Amniotic epithelial cell (primary cell): ENCODE results near the gene BLM.

Experiments
- DNase-seq: peaks from one replicate; pipeline ENCODE4 v3.0.0-alpha.2; 2010; ENCODE audit warnings: low read depth

The BLM gene

GRCh38 chr15:90691982-90692773, 25.0 kb upstream of the BLM start:
- DNase-seq = no peak

GRCh38 chr15:90694987-90695386, 22.2 kb upstream of the BLM start:
- DNase-seq = no peak

GRCh38 chr15:90697175-90697574, 20.0 kb upstream of the BLM start:
- no peak for DNase-seq

GRCh38 chr15:90698629-90699028, 18.5 kb upstream of the BLM start:
- DNase-seq = no peak

DNA sequence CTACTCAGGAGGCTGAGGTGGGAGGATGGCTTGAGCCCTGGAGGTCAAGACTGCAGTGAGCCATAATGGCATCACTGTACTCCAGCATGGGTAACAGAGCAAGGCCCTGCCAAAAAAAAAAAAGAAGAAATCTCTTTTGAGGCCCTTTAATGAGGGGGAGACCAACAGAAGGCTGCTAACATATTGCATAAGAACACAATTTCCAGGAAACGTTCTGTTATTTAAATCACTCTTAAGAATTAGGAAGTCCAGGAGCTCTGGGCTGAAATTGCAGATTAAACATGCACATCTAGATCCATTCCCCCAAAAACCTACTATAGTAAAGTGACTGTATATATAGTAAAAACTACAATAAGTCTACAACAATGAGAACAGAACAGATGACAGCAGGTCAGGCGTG, 16.1 kb upstream of the BLM start:
- DNase-seq = no peak

DNA sequence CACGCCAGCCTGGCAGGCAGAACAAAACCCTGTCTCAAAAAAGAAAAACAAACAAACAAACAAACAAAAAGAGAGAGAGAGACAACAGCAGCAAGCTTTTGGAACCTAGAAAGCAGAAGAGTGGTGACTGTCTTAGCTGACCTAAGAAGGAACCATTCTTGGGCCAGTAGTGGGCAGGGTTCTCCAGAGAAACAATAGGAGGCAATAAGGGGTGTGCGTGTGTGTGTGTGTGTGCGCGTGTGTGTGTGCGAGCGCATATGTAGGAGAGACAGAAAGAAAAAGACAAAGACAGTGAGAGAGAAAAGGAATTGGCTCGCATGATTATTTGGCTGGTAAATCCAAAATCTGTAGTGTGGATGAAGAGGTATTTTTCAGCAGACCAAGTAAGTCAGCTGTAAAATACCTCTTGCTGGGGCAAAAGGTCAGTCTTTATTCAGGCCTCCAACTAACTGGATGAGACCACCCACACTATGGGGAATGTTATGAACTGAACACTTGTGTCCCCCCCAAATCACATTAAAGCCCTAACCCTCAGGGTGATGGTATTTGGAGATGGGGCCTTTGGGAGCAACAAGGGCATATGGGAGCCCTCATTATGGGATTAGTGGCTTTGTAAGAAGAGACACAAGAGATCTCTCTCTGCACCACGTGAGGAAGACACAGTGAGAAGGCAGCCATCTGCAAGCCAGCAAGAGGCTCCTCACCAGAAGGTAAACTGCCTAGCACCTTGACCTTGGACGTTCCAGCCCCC, 15.1 kb upstream of the BLM start:
- DNase-seq = peak; percentile 51

- DNase-seq = no peak
Observed at GRCh38 chr15:90703455-90703854, 13.7 kb upstream of the BLM start.

- no peak for DNase-seq
Observed at GRCh38 chr15:90705212-90705611, 11.9 kb upstream of the BLM start.

DNA sequence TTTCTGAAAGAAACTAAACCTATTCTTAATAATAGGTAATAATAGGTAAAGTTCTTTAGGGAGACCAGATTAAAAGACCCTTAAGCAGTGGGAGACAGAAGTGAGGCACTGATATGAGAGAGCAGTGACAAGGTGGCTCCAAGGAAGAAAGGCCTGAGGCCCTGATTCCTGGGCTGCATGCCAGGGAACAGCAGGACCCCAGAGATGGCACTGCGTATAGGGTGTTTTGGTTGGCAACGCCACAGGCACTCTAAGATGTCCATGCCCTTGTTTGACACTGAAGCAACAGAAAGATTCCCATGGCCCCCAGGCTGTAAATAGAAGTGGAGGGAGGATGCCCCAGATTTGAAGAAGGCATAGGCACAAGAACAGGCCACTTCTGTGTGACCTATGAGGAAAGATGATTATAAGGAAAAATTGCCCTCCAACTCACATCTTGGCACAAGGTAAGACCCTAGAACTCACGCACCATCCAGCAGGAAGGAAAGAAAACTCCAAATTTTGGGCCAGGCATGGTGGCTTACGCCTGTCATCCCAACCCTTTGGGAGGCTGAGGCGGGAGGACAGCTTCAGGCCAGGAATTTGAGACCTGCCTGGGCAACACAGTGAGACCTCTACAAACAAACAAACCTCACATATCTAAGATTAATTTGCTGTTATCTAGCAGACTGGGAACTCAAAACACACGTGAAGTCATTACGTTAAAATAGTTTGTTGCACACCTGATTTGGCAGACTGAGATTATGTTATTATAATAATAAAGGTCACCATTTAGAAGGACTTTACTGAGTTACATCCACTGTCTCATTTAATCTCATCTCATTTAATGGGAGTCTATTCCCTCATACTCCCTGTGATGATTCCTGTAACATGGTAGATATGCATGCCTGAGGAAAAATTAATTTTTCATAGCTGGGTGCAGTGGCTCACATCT, 10.5 kb upstream of the BLM start:
- no peak for DNase-seq

- DNase-seq = no peak
Observed at GRCh38 chr15:90707489-90707888, 9.7 kb upstream of the BLM start.

GRCh38 chr15:90708516-90708915, 8.6 kb upstream of the BLM start:
- DNase-seq = no peak

GRCh38 chr15:90709278-90709677, 7.9 kb upstream of the BLM start:
- no peak for DNase-seq

GRCh38 chr15:90710436-90711027, 6.6 kb upstream of the BLM start:
- DNase-seq = no peak

DNA sequence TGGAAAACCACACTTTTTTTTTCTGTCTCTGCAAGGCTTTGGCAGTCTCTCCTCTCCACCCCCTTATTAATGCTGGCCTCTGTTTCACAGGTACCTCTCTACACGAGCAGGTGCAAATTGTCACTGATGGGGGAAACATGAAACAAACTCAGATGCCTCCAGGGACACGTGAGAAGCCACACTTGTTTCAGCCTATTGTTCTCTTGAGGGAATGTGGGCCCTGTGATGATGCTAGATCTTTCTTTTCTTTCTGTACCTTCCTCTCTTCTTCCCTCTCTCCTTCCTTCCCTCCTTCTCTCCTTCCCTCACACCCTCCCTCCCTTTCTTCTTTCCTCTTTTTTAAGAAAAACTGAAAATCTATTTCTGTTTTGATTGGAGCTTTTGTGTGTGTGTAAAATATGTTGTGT, 5.7 kb upstream of the BLM start:
- no peak for DNase-seq

DNA sequence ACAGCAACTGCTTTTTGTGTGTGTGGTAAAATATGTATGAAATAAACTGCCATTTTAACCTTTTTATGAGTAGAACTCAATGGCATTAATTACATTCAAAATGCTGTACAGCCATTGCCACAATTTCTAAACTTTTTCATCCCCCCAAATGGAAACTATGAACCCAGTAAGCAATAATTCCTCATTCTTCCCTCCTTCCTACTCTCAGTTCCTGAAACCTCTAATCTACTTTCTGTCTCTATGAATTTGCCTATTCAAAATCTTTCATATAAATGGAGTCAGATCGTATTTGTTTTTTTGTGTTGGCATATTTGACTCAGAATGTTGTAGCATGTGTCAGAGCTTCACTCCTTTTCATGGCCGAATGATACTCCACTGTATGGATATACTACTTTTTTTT, 5.3 kb upstream of the BLM start:
- DNase-seq = no peak

- DNase-seq = no peak
Observed at GRCh38 chr15:90713081-90713480, 4.1 kb upstream of the BLM start.

- DNase-seq = peak; percentile 38
Observed at GRCh38 chr15:90716317-90716975, 700 bp upstream of the BLM start.

GRCh38 chr15:90718232-90718631, 1.1 kb downstream of the BLM start:
- no peak for DNase-seq

DNA sequence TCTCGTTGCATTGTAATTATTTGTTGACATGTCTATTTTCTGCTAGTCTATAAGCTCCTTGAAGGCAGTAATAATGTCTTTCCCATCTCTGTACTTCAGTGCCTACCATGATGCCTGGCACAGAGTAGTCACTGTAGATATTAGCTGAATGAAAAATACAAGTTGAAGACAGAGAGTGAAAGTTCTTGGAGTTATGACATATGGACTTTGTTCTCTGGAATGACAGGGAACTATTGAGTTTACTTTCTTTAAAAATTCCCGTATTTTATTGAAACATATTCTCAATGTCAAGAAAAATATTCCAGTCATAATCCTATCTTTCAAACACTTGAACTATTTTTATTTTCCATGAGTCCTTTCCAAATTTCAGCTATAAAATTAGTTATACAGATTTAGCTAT, 3.0 kb downstream of the BLM start:
- DNase-seq = no peak

DNA sequence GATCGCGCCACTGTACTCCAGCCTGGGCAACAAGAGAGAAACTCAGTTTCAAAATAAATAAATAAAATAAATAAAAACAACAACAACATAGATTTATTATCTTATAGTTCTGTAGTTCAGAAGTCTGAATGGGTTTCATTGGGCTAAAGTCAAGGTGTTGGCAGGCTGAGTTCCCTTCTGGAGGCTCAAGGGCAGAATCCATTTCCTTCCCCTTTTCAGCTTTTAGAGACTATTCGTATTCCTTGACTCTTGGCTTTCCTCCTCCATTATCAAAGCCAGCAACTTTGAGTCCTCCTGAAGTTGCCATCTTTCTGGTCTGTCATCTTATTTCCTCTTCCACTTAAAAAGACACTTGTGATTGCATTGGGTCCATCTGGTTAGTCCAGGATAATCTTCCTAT, 12.1 kb downstream of the BLM start:
- DNase-seq = no peak

DNA sequence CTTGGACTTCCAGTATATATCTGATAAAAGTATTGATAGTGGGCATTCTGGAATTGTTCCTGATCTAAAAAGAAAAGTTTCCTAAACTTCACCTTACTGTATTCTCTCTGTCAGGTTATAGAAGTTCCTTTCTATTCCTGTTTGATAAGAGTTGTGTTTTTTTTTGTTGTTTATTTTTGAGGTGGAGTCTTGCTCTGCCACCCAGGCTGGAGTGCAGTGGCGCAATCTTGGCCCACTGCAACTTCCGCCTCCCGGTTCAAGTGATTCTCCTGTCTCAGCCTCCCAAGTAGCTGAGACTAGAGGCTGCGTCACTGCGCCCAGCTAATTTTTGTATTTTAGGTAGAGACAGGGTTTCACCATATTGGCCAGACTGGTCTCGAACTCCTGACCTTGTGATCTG, 13.1 kb downstream of the BLM start:
- DNase-seq = no peak

- no peak for DNase-seq
Observed at GRCh38 chr15:90735923-90736322, 18.8 kb downstream of the BLM start.
